GM12878 (cell line): Measurements from ENCODE around the gene HMCES. TPM values are rescaled to one million over a fixed set of nuclear protein-coding genes. Genes with fewer than 3 reads are reported as not detected.

Source experiments
- ATAC-seq: fragments of 200-7000 bp; cut with Tn5 transposase; 3 replicates; pipeline ENCODE4 v1.9.1; 2020; ENCODE audit warnings: mild to moderate bottlenecking, moderate library complexity
- BruUV-seq: library from RNA; stranded (reverse); fragments of 400-500 nt; replicated peaks from 2 replicates; lab custom pipeline; 2021; lab: Mats Ljungman, UMichigan
- CTCF ChIA-PET: fragments of 300-600 bp; sonication (Branson Sonifier 250); formaldehyde crosslinking; extraction: SDS; loops from one replicate; lab custom pipeline; 2021; ENCODE audit warnings: inconsistent platforms; lab: Yijun Ruan, JAX
- POLR2A ChIA-PET: fragments of 350-600 bp; formaldehyde crosslinking; extraction: SDS; loops from one replicate; lab custom pipeline; 2021; ENCODE audit warnings: inconsistent platforms; lab: Charles Lee
- RAD21 ChIA-PET: fragments of 300-600 bp; sonication (Branson Sonifier 250); formaldehyde crosslinking; loops from one replicate; lab custom pipeline; 2023; ENCODE audit warnings: antibody characterized with exemption; ENCODE audit not compliant: unreplicated experiment; lab: Charles Lee
- SMC1A ChIA-PET: fragments of 300-600 bp; sonication (Branson Sonifier 250); formaldehyde crosslinking; loops from one replicate; lab custom pipeline; 2023; ENCODE audit not compliant: unreplicated experiment, uncharacterized antibody; lab: Charles Lee
- DNase-seq: peaks from one replicate; pipeline ENCODE4 v3.0.0-alpha.2; 2011; ENCODE audit warnings: low read depth, low spot score
- FAIRE-seq: peaks from 3 replicates; lab custom pipeline; 2011; peaks lifted over from hg19 to GRCh38; lab: Jason Lieb, UNC
- H2AFZ ChIP-seq: 2 replicates; pipeline ENCODE4 v1.6.0; 2011; ENCODE audit warnings: low read depth, low read length, control low read depth; ENCODE audit not compliant: control insufficient read depth
- H3K27ac ChIP-seq: 2 replicates; pipeline ENCODE4 v1.5.1; 2011; ENCODE audit warnings: control low read depth; ENCODE audit not compliant: control insufficient read depth, insufficient read depth
- H3K27me3 ChIP-seq, 2 experiments: replicated peaks in 1 of 2; 2 replicates each; pipeline versions ENCODE4 v1.6.0 to v1.6.1; 2011; ENCODE audit warnings: low read length in 1 of 2; ENCODE audit not compliant: control insufficient read depth in 2 of 2, insufficient read depth in 2 of 2
- H3K36me3 ChIP-seq, 2 experiments: 2 replicates each; pipeline ENCODE4 v1.5.1; 2011; ENCODE audit warnings: low read length in 1 of 2; ENCODE audit not compliant: control insufficient read depth in 2 of 2, insufficient read depth in 2 of 2
- H3K4me1 ChIP-seq: 2 replicates; pipeline ENCODE4 v1.6.1; 2011; ENCODE audit warnings: mild to moderate bottlenecking, low read length, moderate library complexity, mixed read lengths; ENCODE audit not compliant: control insufficient read depth, insufficient read depth
- H3K4me2 ChIP-seq: 2 replicates; pipeline ENCODE4 v1.6.0; 2011; ENCODE audit warnings: control low read depth; ENCODE audit not compliant: control insufficient read depth, insufficient read depth
- H3K4me3 ChIP-seq: fragments of 200-600 bp; sonication (generic); 2 replicates; pipeline ENCODE4 v1.5.1; 2016
- H3K79me2 ChIP-seq: 2 replicates; pipeline ENCODE4 v1.6.0; 2011; ENCODE audit warnings: low read length; ENCODE audit not compliant: control insufficient read depth, insufficient read depth
- H3K9ac ChIP-seq: 2 replicates; pipeline ENCODE4 v1.8.0; 2011; ENCODE audit warnings: low read length, control low read depth, mixed read lengths; ENCODE audit not compliant: control insufficient read depth, insufficient read depth
- H3K9me3 ChIP-seq: replicated peaks from 3 replicates; pipeline ENCODE4 v1.5.1; 2011; ENCODE audit warnings: mild to moderate bottlenecking, low read length; ENCODE audit not compliant: control insufficient read depth, insufficient read depth
- H4K20me1 ChIP-seq: 2 replicates; pipeline ENCODE4 v1.6.0; 2011; ENCODE audit not compliant: control insufficient read depth, insufficient read depth
- ASH2L ChIP-seq: fragments of 300-600, 200-600 bp; sonication (generic); IDR thresholded peaks from 2 replicates; pipeline ENCODE4 v1.6.1; 2017; ENCODE audit warnings: low read depth, mild to moderate bottlenecking, borderline replicate concordance
- BCLAF1 ChIP-seq: fragments of 450-650 bp; IDR thresholded peaks from 2 replicates; pipeline ENCODE4 v1.6.1; 2017; ENCODE audit warnings: antibody characterized with exemption, mild to moderate bottlenecking, moderate library complexity
- CBX5 ChIP-seq: sonication (generic); IDR thresholded peaks from 2 replicates; pipeline ENCODE4 v1.6.1; 2016; ENCODE audit warnings: low read depth, moderate library complexity, mild to moderate bottlenecking, inconsistent platforms
- EED ChIP-seq: sonication (generic); IDR thresholded peaks from 2 replicates; pipeline ENCODE4 v1.6.1; 2016; ENCODE audit warnings: antibody characterized with exemption, low read depth
- FOXM1 ChIP-seq: IDR thresholded peaks from 2 replicates; pipeline ENCODE4 v1.6.1; 2012; ENCODE audit warnings: low read depth, mild to moderate bottlenecking, inconsistent platforms, low read length, moderate library complexity
- HDAC2 ChIP-seq: fragments of 200-600 bp; sonication (generic); IDR thresholded peaks from 2 replicates; pipeline ENCODE4 v1.6.1; 2017
- MEF2A ChIP-seq: IDR thresholded peaks from 2 replicates; pipeline ENCODE4 v1.6.1; 2011; ENCODE audit warnings: low read depth, mild to moderate bottlenecking, low read length, moderate library complexity; ENCODE audit not compliant: insufficient read depth
- NBN ChIP-seq: fragments of 450-650 bp; IDR thresholded peaks from 2 replicates; pipeline ENCODE4 v1.6.1; 2016
- PKNOX1 ChIP-seq: fragments of 450-650 bp; IDR thresholded peaks from 2 replicates; pipeline ENCODE4 v1.6.1; 2016; ENCODE audit warnings: mild to moderate bottlenecking
- POLR2AphosphoS5 ChIP-seq: IDR thresholded peaks from 2 replicates; pipeline ENCODE4 v1.6.1; 2011; ENCODE audit warnings: mild to moderate bottlenecking, low read length, inconsistent platforms
- SIX5 ChIP-seq: IDR thresholded peaks from 2 replicates; pipeline ENCODE4 v1.6.1; 2011; ENCODE audit warnings: mild to moderate bottlenecking, low read depth, low read length, moderate library complexity; ENCODE audit not compliant: severe bottlenecking
- SUPT20H ChIP-seq: IDR thresholded peaks from 2 replicates; pipeline ENCODE4 v1.6.1; 2011; ENCODE audit warnings: low read depth, mild to moderate bottlenecking, low read length, moderate library complexity, borderline replicate concordance; ENCODE audit not compliant: control insufficient read depth
- ZNF274 ChIP-seq: IDR thresholded peaks from one replicate; pipeline ENCODE4 v1.8.0; 2011; ENCODE audit not compliant: insufficient read length, insufficient read depth
- whole genome bisulfite sequencing: methylation state at CpG from one replicate; pipeline ENCODE4 v1.1.6; 2016; ENCODE audit warnings: low lambda C conversion rate; ENCODE audit not compliant: insufficient replicate concordance, insufficient coverage; ENCODE audit errors: missing lambda C conversion rate; 5-methylcytosine and 5-hydroxymethylcytosine counted together
- in situ Hi-C: fragments of 300-500 bp; cut with MboI; formaldehyde crosslinking; loops from 9 replicates; pipeline ENCODE4 v1.14.3; 2018; ENCODE audit warnings: mixed read lengths
- intact Hi-C: fragments of 100-400 bp; cut with micrococcal nuclease; formaldehyde crosslinking; loops from one replicate; pipeline ENCODE4 v1.14.2; 2022; ENCODE audit not compliant: unreplicated experiment
- polyA plus RNA-seq, 11 experiments: library from polyadenylated mRNA; depleted of rRNA in 4 of 11; unstranded in 6 of 11; stranded (reverse) in 5 of 11; fragments of >200 nt; fragmentation: Nextera tagmentation in 4 of 11; fragmentation: Illumina TruSeq in 1 of 11; extraction: Ambion mirVana in 4 of 11; extraction: Trizol in 1 of 11; gene quantifications; 1 replicate in 1 of 11; 2 replicates in 10 of 11; pipeline versions ENCODE4 v1.2.1 to v1.2.3, GENCODE V29; 2011 to 2016; ENCODE audit warnings: inconsistent platforms in 2 of 11, missing spikeins in 2 of 11, low read depth in 1 of 11
- total RNA-seq, 4 experiments: library from RNA; depleted of rRNA in 3 of 4; stranded (reverse); fragments of >200 nt in 3 of 4; fragmentation: Illumina TruSeq in 1 of 4; extraction: Trizol in 1 of 4; gene quantifications; 2 replicates each; pipeline versions ENCODE4 v1.2.1 to v1.2.3, GENCODE V29; 2013 to 2021
- TF ChIP-seq, protein P1 (sequence below): IDR thresholded peaks from 2 replicates; pipeline ENCODE4 v1.6.1; 2012; ENCODE audit warnings: low read depth, low read length, improper control_type of control experiment

Gene HMCES
- total and polyA plus RNA-seq, 10 of the 15 experiments (the other 5 are each of a cell fraction or from before 2014, with no cell fraction given): 12.4 to 49.8 (median 27.0) TPM

DNA sequence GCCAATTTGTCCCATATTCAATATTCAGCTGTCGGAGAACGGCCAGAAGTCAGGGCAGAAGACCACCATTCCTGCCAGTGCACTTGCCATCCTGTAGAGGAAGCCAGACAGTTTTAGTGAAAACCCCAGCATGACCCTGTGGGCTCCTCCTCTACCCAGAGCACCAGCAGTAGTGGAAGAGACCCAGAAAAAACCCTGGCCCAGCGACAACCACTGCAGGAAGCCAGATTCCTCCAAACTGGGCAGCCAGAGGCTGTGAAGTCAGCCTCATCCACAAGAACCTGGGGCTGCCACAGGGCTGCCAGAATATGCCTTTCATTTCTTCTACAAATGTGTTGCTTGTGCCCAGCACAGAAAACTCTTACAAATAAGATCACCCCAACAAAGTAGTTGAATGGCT is 67.3 kb downstream of the HMCES start (continued):
- no peak for TF ChIP-seq SUPT20H
- no peak for TF ChIP-seq ASH2L
- TF ChIP-seq CBX5: no peak
- no peak for TF ChIP-seq POLR2AphosphoS5
- TF ChIP-seq NBN: no peak
- TF ChIP-seq HDAC2: no peak
- TF ChIP-seq FOXM1: no peak

GRCh38 chr3:129346695-129347457 is 68.2 kb downstream of the HMCES start:
- no peak for ATAC-seq
- H3K9me3 ChIP-seq: no peaks in the 10 kb centered on the region
- no peaks in the 10 kb centered on the region for H3K36me3 ChIP-seq
- WGBS: 35% methylated on average over 12 of the region's 12 CpGs
- H3K4me1 ChIP-seq: no peaks in the 10 kb centered on the region
- no peak overlapping the region for H3K9ac ChIP-seq
- no TSS peak for BruUV-seq
- RAD21 ChIA-PET: no interaction called here
- intact Hi-C loops: no loop called here
- H3K79me2 ChIP-seq: no peaks in the 10 kb centered on the region
- no peak overlapping the region for H2AFZ ChIP-seq
- TF ChIP-seq PKNOX1 (no peak), EED (no peak), BCLAF1 (no peak), SIX5 (no peak), MEF2A (no peak), ZNF274 (no peak)
- TF ChIP-seq, protein P1, sequence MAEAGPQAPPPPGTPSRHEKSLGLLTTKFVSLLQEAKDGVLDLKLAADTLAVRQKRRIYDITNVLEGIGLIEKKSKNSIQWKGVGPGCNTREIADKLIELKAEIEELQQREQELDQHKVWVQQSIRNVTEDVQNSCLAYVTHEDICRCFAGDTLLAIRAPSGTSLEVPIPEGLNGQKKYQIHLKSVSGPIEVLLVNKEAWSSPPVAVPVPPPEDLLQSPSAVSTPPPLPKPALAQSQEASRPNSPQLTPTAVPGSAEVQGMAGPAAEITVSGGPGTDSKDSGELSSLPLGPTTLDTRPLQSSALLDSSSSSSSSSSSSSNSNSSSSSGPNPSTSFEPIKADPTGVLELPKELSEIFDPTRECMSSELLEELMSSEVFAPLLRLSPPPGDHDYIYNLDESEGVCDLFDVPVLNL: no peak
- H3K27ac ChIP-seq: no peak overlapping the region
- no peaks in the 10 kb centered on the region; a peak in 1 of 4 replicates for H3K27me3 ChIP-seq
- CTCF ChIA-PET: no interaction called here
- no peak overlapping the region for H3K4me3 ChIP-seq
- POLR2A ChIA-PET: no interaction called here
- SMC1A ChIA-PET: no interaction called here
- H4K20me1 ChIP-seq: no peaks in the 10 kb centered on the region
- no peak for DNase-seq
- FAIRE-seq: no peak
- no peak overlapping the region for H3K4me2 ChIP-seq
- in situ Hi-C loops: no loop called here
